ENCODE results near the gene SPPL2C. TPM values are rescaled to one million over a fixed set of nuclear protein-coding genes. Genes with fewer than 3 reads are reported as not detected.

Gene SPPL2C
- total RNA-seq, 6 experiments from 2014 or later = not detected

GRCh38 chr17:45870342-45870974 is 25.8 kb downstream of the SPPL2C start:
- Mint-ChIP-seq H3K4me1 (ENCODE audit: low read depth) (peaks cover 5% of the 10 kb centered on the region), H3K9me3 (no peaks in the 10 kb centered on the region), H3K36me3 (ENCODE audit: low read depth) (peaks cover 5% of the 10 kb centered on the region; the same call in 1 of the 2 replicates), H3K4me3 (no peak overlapping the region), H3K27ac (no peak overlapping the region), H3K27me3 (ENCODE audit: insufficient read depth) (peaks cover 30% of the 10 kb centered on the region)
- DNase-seq = no peak
- TF ChIP-seq CTCF (IDR thresholded peaks at IDR 0.05) = no peak

GRCh38 chr17:45871718-45872117 is 27.0 kb downstream of the SPPL2C start:
- no peak overlapping the region for H3K4me3 Mint-ChIP-seq
- H3K27ac Mint-ChIP-seq = no peak overlapping the region
- DNase-seq = no peak
- H3K9me3 Mint-ChIP-seq = no peaks in the 10 kb centered on the region
- H3K27me3 Mint-ChIP-seq (ENCODE audit: insufficient read depth) = peaks cover 31% of the 10 kb centered on the region
- H3K4me1 Mint-ChIP-seq (ENCODE audit: low read depth) = peaks cover 5% of the 10 kb centered on the region
- H3K36me3 Mint-ChIP-seq (ENCODE audit: low read depth) = peaks cover 5% of the 10 kb centered on the region; the same call in 1 of the 2 replicates
- no peak for TF ChIP-seq CTCF (IDR thresholded peaks at IDR 0.05)

GRCh38 chr17:45873728-45874127 is 29.0 kb downstream of the SPPL2C start:
- H3K9me3 Mint-ChIP-seq = no peaks in the 10 kb centered on the region
- H3K27me3 Mint-ChIP-seq (ENCODE audit: insufficient read depth) = peaks cover 20% of the 10 kb centered on the region

GRCh38 chr17:45874151-45874550 is 29.5 kb downstream of the SPPL2C start:
- TF ChIP-seq CTCF (IDR thresholded peaks at IDR 0.05) = no peak
- no peak for DNase-seq
- peaks cover 20% of the 10 kb centered on the region for H3K27me3 Mint-ChIP-seq (ENCODE audit: insufficient read depth)
- H3K4me1 Mint-ChIP-seq (ENCODE audit: low read depth) = peaks cover 5% of the 10 kb centered on the region; the same call in 1 of the 2 replicates
- H3K27ac Mint-ChIP-seq = no peak overlapping the region
- H3K9me3 Mint-ChIP-seq = no peaks in the 10 kb centered on the region
- no peak overlapping the region for H3K4me3 Mint-ChIP-seq
- no peaks in the 10 kb centered on the region for H3K36me3 Mint-ChIP-seq (ENCODE audit: low read depth)

More at GRCh38 chr17:45873728-45874127, 29.0 kb downstream of the SPPL2C start:
- H3K27ac Mint-ChIP-seq = no peak overlapping the region
- H3K4me3 Mint-ChIP-seq = no peak overlapping the region
- H3K4me1 Mint-ChIP-seq (ENCODE audit: low read depth) = peaks cover 5% of the 10 kb centered on the region; the same call in 1 of the 2 replicates
- no peak for TF ChIP-seq CTCF (IDR thresholded peaks at IDR 0.05)
- no peaks in the 10 kb centered on the region for H3K36me3 Mint-ChIP-seq (ENCODE audit: low read depth)
- DNase-seq = no peak

GRCh38 chr17:45876539-45876938 is 31.9 kb downstream of the SPPL2C start:
- TF ChIP-seq CTCF (IDR thresholded peaks at IDR 0.05) = no peak

More at GRCh38 chr17:45876539-45876938, 31.9 kb downstream of the SPPL2C start:
- no peaks in the 10 kb centered on the region for H3K36me3 Mint-ChIP-seq (ENCODE audit: low read depth)
- H3K9me3 Mint-ChIP-seq = no peaks in the 10 kb centered on the region
- no peaks in the 10 kb centered on the region for H3K4me1 Mint-ChIP-seq (ENCODE audit: low read depth)
- no peak for DNase-seq
- peaks cover 21% of the 10 kb centered on the region for H3K27me3 Mint-ChIP-seq (ENCODE audit: insufficient read depth)
- no peak overlapping the region for H3K27ac Mint-ChIP-seq
- H3K4me3 Mint-ChIP-seq = no peak overlapping the region

All from HFFc6 (cell line).